SJSA1 (cell line): Measurements from ENCODE around the gene TMEM247. TPM values are rescaled to one million over a fixed set of nuclear protein-coding genes. Genes with fewer than 3 reads are reported as not detected.
A peak's percentile ranks its signal among the peaks of the same experiment; 100 is the strongest.

ENCODE experiments used
- DNase-seq, 2 experiments: peaks; one replicate each; pipeline ENCODE4 v3.0.0-alpha.2; 2015 to 2020; ENCODE audit warnings: low spot score in 2 of 2, low read depth in 1 of 2
- H3K27ac ChIP-seq: fragments of 250-450 bp; sonication (Bioruptor Pico); 2 replicates; pipeline ENCODE4 v1.5.1; 2020; ENCODE audit warnings: mild to moderate bottlenecking, moderate library complexity
- H3K27me3 ChIP-seq: fragments of 250-450 bp; sonication (Bioruptor Pico); replicated peaks from 2 replicates; pipeline ENCODE4 v1.5.1; 2020; ENCODE audit warnings: mild to moderate bottlenecking, moderate library complexity
- H3K36me3 ChIP-seq: fragments of 250-450 bp; sonication (Bioruptor Pico); 2 replicates; pipeline ENCODE4 v1.5.1; 2020; ENCODE audit warnings: mild to moderate bottlenecking
- H3K4me1 ChIP-seq: fragments of 250-450 bp; sonication (Bioruptor Pico); replicated peaks from 2 replicates; pipeline ENCODE4 v1.6.1; 2021; ENCODE audit warnings: mild to moderate bottlenecking
- H3K4me3 ChIP-seq: fragments of 250-450 bp; sonication (Bioruptor Pico); 2 replicates; pipeline ENCODE4 v1.5.1; 2020; ENCODE audit warnings: mild to moderate bottlenecking
- H3K9me3 ChIP-seq: fragments of 250-450 bp; sonication (Bioruptor Pico); replicated peaks from 2 replicates; pipeline ENCODE4 v1.5.1; 2020; ENCODE audit warnings: mild to moderate bottlenecking
- total RNA-seq: library from RNA; depleted of rRNA; stranded (reverse); fragments of >200 nt; shearing (Covaris generic); gene quantifications from 2 replicates; pipeline ENCODE4 v1.2.3, GENCODE V29; 2014

Gene TMEM247
- total RNA-seq, 1 experiment from 2014 or later = not detected

DNA sequence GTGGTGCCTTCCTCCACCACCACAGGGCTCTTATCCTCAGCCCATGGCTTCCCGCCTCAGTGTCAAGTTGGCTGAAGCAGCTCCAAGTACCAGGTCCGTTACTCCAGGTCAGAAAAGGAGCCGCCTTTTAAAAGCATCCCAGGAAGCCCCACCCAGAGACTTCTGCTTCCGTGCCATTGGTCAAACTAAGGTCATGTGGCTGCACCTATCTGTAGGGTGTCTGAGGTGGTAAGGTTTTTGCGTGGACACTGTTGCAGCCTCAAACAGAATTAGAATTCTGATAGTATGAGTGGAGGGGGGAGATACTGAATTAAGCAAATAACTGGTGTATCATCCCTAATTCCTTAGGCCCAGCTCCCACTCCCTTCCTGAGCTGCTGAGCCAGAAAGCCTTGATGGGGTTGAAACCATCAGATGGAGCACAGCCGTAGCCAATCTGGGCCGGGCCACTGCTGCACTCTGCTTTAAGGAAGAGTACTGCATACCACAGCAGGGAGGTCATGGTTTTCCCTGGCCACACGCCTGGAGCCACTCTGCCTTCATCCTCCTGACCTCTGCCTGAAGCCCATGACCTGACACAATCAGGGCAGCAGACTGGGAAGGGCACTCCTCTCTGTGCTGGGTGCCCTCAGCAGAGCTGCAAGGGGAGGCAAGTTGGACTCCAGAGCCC is 8.4 kb downstream of the TMEM247 start:
- peaks cover 15% of the 10 kb centered on the region for H3K4me1 ChIP-seq
- no peak overlapping the region for H3K4me3 ChIP-seq
- H3K36me3 ChIP-seq = no peaks in the 10 kb centered on the region
- peak in 1 of 2 experiments; percentile 44 for DNase-seq
- no peaks in the 10 kb centered on the region for H3K27me3 ChIP-seq
- no peak overlapping the region for H3K27ac ChIP-seq
- no peaks in the 10 kb centered on the region for H3K9me3 ChIP-seq

DNA sequence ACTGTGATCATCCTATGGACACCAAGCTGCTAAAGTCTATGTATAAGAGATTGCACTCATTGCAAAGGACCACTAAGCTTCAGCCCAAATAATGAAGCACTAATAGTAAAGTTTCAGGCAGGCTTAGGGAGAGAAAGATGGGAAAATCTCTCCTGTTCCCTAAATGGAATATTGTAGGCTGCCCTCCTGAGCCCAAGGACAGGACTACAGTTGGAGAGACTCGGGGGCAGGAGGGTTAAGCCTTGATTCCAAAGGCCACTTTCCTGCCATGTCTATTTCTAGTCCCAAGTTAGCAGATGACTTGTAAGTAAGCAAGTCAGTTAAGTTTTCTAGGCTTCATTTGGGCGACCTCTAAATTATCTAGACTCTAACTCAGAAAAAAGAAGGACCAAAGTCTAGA is 9.0 kb downstream of the TMEM247 start:
- H3K4me1 ChIP-seq = peaks cover 20% of the 10 kb centered on the region
- no peaks in the 10 kb centered on the region for H3K9me3 ChIP-seq
- no peaks in the 10 kb centered on the region for H3K27me3 ChIP-seq
- no peak overlapping the region for H3K27ac ChIP-seq
- peak in 1 of 2 experiments; percentile 8 for DNase-seq
- H3K4me3 ChIP-seq = no peak overlapping the region
- no peaks in the 10 kb centered on the region for H3K36me3 ChIP-seq

DNA sequence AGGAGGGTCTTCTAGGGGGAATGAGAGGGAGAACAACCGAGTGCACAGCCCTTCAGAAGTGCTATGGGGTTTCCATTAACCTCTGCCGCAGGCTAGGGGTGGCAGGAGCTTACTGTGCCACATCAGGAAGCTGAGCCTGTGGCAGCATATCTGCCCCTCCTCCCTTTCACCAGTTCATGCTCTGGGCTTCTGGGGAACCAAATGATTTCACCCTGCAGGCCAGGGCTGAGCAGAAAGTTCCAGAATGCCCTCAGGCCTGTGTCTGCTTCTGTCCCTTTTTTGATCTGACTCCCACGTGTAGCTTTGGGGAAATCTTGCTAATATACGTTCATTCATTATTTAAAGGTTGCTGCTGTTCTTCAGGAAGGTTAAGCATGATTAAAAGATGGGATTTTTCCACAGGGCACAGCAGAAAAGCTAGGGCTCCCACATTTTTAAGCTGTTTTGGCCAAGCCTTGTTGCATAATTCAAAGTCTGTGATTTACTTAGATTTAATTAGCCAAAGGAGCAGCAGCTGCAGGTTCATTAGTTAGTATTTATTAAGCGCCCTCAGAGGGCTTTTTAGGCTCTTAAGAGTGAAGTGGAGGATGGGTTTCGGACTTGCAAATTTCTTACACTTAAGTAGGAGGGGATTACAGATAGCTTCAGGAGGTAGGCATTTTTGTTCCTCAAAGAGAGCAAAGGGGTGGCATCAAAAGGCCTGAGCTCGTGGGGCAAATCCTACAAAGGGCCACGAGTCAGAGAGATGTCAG is 10.2 kb downstream of the TMEM247 start:
- Histone ChIP-seq H3K4me3 (no peak overlapping the region), H3K27ac (no peak overlapping the region), H3K9me3 (no peaks in the 10 kb centered on the region), H3K36me3 (no peaks in the 10 kb centered on the region), H3K4me1 (peaks cover 31% of the 10 kb centered on the region), H3K27me3 (no peaks in the 10 kb centered on the region)
- peak in 1 of 2 experiments; percentile 19 for DNase-seq

DNA sequence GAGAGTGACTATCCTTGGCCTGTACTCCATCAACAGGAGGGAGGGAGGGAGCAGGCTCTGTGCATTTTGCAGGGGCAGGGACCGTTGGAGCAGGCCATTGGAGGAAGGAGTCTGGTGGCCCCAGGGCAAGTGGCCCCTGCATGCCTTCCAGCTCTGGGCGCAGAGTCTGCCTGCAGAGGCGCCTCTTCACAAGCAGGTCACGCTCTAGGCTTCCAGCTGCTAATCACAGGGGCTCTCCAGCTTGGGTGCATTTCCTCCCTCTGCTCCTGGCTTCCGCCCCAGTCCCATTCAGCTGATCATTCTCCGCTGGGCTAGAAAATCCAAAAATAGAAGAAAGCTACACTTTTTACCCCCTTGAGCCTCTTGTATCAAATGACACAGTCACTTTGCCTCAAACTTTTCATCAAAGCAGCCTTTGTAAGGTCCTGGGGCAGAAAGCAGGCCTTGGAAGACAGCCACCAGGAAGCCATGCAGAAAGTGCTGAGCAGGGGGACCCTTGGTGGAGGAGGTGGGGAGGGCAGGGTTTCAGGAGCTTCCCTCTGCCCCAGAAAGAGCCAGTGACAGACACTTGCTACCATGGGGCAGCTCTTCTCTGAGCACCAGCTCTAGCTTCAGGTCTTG is 11.3 kb downstream of the TMEM247 start:
- Histone ChIP-seq H3K4me1 (peaks cover 34% of the 10 kb centered on the region), H3K36me3 (no peaks in the 10 kb centered on the region), H3K27me3 (no peaks in the 10 kb centered on the region), H3K4me3 (no peak overlapping the region), H3K9me3 (no peaks in the 10 kb centered on the region), H3K27ac (no peak overlapping the region)
- DNase-seq = no peak

DNA sequence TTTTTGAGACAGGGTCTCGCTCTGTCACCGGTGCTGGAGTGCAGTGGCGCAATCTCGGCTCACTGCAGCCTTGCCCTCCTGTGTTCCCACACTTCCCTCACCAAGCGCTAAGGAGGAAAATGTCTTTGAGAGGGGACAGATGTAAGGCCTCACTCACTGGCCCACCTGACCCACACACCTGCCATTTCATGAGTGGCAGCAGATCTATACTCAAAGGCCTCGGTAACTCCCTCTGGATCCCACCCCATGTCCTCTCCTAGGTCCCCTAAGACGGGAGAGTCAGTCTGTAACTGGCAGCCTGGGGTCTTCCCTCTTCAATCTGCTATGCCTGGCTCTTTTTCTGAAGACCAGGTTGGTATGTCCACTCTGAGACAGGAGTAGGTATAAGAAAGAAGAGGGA is 12.9 kb downstream of the TMEM247 start:
- H3K4me3 ChIP-seq = no peak overlapping the region
- no peaks in the 10 kb centered on the region for H3K27me3 ChIP-seq
- H3K4me1 ChIP-seq = peaks cover 37% of the 10 kb centered on the region
- peak overlapping the region; percentile 73; the same call in 1 of the 2 replicates for H3K27ac ChIP-seq
- H3K36me3 ChIP-seq = no peaks in the 10 kb centered on the region
- no peaks in the 10 kb centered on the region for H3K9me3 ChIP-seq
- DNase-seq = no peak

DNA sequence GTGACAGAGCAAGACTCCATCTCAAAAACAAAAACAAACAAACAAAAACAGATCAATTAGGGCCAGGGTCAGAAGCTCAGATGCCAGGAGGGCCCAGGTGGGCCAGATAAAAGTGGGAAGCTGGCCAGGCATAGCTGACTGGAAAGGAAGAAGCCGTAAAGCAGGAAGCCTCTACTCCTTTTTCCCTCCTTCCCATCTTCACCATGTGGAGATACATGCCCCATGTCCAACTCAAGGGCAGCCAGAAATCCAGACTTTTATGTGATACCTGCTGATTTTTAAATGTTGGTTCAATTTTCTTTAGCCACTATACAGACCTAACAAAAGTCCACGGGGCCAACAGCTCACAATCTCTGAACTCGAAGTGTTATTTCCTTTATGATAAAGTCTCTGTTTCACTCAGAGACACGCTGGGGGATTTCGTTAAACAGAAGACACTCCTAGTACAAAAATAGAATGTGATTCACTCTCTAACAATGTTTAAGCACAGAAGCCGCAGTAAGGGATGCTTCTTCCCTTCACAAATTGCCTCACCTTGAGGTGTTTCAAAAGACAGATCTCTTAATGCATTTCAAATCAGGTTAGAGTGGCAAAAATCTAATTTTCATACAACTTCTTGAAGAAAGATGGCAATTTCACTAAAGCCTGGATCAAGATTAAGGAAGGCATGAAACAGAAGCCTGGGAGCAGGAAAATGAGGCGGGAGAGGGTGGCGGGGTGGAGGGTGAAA is 14.0 kb downstream of the TMEM247 start:
- DNase-seq = peak in 1 of 2 experiments; percentile 83

DNA sequence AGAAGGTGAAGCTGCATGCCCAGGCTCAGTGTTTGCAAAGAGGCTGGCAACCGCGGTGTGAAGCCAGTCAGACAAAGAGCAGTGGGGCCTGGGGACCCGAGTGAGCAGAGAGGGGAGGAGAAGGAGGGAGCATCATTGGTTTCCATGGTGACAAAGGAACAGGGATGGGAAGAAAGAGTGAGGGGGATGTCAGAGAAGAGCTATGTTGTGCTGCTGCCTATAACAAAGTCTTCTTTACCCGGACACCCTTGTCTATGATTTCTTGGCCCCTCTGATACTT is 14.5 kb downstream of the TMEM247 start:
- no peak overlapping the region for H3K4me3 ChIP-seq
- H3K27ac ChIP-seq = peak overlapping the region; percentile 73
- no peaks in the 10 kb centered on the region for H3K27me3 ChIP-seq
- peaks cover 28% of the 10 kb centered on the region for H3K4me1 ChIP-seq
- no peaks in the 10 kb centered on the region for H3K36me3 ChIP-seq
- no peaks in the 10 kb centered on the region for H3K9me3 ChIP-seq
- DNase-seq = no peak

More for the DNA sequence above, 14.0 kb downstream of the TMEM247 start:
- H3K36me3 ChIP-seq = no peaks in the 10 kb centered on the region
- H3K27ac ChIP-seq = peak overlapping the region; percentile 73
- peaks cover 27% of the 10 kb centered on the region for H3K4me1 ChIP-seq
- no peaks in the 10 kb centered on the region for H3K9me3 ChIP-seq
- H3K27me3 ChIP-seq = no peaks in the 10 kb centered on the region
- H3K4me3 ChIP-seq = no peak overlapping the region

DNA sequence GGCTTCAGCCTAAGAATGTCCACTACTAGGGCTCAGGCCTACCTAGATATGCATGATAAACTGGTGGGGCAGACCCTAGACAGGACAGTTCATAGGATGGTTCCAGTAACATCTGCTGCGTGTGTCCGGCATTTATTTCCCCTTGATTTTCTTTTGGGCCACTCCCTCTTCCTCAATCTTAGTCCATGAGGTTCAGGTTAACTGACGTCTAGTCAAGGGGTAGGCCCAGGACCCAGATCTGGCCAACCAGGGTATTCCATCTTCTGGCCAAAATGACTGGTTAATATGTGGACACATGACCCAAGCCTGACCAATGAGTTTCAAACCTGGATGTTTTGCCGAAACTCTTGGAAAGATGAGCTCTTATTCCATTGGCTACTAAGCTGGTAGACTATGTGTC is 15.2 kb downstream of the TMEM247 start:
- Histone ChIP-seq H3K9me3 (no peaks in the 10 kb centered on the region), H3K4me3 (no peak overlapping the region)

DNA sequence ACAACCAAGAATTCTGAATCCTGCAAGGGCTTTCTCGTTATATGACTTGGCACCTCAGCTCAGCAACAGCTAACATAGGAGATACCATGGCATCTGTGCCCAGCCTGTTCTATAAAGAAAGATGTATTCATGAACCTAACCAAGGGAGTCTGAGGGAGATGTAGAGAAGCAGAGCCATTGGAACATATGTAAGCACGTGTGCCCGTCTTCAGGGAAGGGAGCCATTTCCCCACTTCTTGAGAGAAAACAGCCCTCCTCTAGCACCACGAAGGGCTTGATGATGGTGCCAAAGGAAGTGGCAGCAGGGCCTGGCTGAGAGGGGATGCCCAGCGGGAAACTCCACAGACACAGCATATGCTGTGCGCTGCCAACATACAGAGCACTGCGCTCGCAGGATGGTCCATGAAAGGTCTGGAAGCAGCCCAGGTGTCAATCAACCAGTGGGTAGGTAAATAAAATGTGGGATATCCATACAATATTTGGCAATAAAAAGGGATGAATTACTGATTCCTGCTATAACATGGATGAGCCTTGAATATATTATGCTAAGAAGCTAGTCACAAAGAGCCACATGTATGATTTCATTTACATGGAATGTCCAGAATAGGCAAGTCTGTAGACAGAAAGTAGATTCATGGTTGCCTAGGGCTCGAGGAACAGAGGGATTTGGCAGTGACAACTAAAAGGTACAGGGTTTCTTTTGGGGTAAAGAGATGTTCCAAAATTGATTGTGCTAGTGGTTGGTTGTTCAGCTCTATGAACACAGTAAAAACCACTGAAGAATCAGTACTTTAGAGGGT is 16.1 kb downstream of the TMEM247 start:
- no peak for DNase-seq
- Histone ChIP-seq H3K4me1 (peaks cover 33% of the 10 kb centered on the region), H3K27ac (no peak overlapping the region), H3K4me3 (no peak overlapping the region), H3K36me3 (no peaks in the 10 kb centered on the region), H3K27me3 (no peaks in the 10 kb centered on the region), H3K9me3 (no peaks in the 10 kb centered on the region)

More for the DNA sequence above, 15.2 kb downstream of the TMEM247 start:
- H3K36me3 ChIP-seq = no peaks in the 10 kb centered on the region
- H3K27ac ChIP-seq = peak overlapping the region; percentile 73; the same call in 1 of the 2 replicates
- peaks cover 33% of the 10 kb centered on the region for H3K4me1 ChIP-seq
- no peak for DNase-seq
- H3K27me3 ChIP-seq = no peaks in the 10 kb centered on the region

DNA sequence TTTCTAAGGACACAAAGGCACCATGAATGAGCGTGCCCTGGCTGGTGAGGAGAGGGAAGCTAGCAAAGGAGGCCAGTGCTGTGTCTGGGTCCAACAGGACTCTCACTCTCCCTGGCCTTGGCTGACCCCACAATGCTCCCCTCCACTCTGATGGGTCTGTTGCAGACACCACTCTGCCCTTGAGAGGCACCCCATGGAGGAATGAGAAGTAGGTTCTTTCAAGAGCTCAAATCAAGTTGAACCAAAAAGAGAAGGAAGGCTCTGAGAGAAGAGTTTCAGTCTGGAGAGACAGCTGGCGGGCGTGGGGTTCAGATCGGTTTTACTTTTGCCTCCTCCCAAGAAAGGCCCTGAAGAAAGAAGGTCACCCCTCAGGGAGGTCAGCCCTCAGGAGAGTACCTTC is 18.4 kb downstream of the TMEM247 start:
- no peak overlapping the region for H3K4me3 ChIP-seq
- no peaks in the 10 kb centered on the region for H3K36me3 ChIP-seq
- H3K4me1 ChIP-seq = peaks cover 30% of the 10 kb centered on the region
- no peak for DNase-seq
- H3K27me3 ChIP-seq = no peaks in the 10 kb centered on the region
- no peak overlapping the region for H3K27ac ChIP-seq
- no peaks in the 10 kb centered on the region for H3K9me3 ChIP-seq

DNA sequence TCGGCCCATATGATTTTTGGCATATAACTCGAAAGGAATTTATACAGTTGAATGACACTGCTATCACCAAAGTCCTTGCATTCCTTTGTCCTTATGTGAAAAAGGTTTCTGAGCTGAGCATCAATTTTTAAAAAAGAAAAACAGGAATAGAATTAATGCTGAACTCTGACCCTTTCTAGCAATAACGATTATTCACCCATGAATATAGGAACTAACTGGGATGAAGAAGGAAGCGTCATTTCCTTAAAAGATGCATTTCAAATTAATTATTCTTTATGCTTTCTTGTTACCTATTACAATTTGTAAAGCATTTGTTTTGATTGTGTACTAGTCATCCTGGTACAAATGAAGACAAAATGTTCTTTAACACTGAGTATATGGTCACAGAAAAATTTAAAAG is 19.3 kb downstream of the TMEM247 start:
- no peak for DNase-seq
- Histone ChIP-seq H3K27me3 (no peaks in the 10 kb centered on the region), H3K36me3 (no peaks in the 10 kb centered on the region), H3K4me3 (no peak overlapping the region), H3K27ac (no peak overlapping the region), H3K9me3 (no peaks in the 10 kb centered on the region), H3K4me1 (peaks cover 21% of the 10 kb centered on the region)

DNA sequence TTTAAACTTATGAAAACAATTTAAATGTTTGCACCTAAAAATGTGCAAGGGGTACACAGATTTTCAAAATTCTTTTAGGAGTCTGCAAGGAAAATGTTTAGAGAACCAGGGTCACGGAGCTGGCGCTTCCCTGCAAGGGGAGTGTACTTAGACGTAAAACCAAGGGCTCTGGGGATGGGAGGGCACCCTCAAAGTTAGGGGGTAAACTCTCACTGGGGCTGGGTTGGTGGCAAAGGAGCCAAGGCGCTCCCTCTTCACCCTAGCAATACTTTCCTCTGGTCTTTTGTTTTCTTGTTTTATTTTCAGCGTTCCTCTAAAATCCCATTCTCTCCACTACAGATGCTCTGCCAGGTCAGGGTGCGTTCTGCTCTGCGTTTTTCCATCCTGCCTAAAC is 20.0 kb downstream of the TMEM247 start:
- H3K27me3 ChIP-seq = no peaks in the 10 kb centered on the region
- no peak for DNase-seq
- peak overlapping the region; percentile 63 for H3K27ac ChIP-seq
- peak overlapping the region; percentile 45 for H3K4me3 ChIP-seq
- H3K36me3 ChIP-seq = no peaks in the 10 kb centered on the region
- no peaks in the 10 kb centered on the region for H3K9me3 ChIP-seq
- peaks cover 14% of the 10 kb centered on the region for H3K4me1 ChIP-seq

DNA sequence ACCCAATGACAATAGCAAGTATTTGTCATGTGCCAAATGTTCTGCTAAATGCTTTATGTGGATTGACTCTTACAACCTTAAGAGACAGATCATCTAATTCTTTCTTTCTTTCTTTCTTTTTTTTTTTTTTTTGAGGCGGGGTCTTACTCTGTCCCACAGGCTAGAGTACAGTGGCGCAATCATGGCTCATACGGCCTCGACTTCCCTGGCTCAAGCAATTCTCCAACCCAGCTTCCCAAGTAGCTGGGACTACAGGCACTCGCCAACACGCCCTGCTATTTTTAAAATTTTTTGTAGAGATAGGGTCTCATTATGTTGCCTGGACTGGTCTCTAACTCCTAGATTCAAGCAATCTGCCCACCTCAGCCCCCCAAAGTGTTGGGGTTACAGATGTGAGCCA is 21.4 kb downstream of the TMEM247 start:
- H3K4me3 ChIP-seq = no peak overlapping the region
- no peak overlapping the region for H3K27ac ChIP-seq
- H3K9me3 ChIP-seq = no peaks in the 10 kb centered on the region
- H3K27me3 ChIP-seq = no peaks in the 10 kb centered on the region
- H3K36me3 ChIP-seq = no peaks in the 10 kb centered on the region
- DNase-seq = no peak
- peaks cover 9% of the 10 kb centered on the region for H3K4me1 ChIP-seq
